GM10847 (cell line): ENCODE measurements around the gene ALDH3B2.

Experiments
- POLR2A ChIP-seq: IDR thresholded peaks from 2 replicates; pipeline ENCODE4 v1.6.1; 2011; ENCODE audit not compliant: insufficient read length; ENCODE audit errors: extremely low read depth

ALDH3B2 gene

DNA sequence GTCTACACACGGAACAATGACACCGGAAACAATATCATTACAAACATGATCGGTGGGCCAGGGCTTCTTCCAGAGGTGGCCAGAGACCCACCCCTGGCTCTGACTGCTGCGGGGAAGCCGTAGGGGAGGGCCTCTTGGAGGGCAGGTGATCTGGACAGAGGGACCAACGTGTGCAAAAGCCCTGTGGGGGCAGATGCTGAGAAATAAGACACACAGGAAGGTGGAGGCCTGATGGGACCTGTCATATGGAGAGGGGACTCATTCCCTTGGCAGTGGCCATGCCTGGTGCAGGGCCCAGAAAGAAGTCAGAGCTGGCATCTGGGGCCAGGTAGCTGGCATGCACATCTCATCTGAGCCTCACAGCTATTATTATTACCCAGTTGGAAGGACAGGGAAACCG, 1.1 kb downstream of the ALDH3B2 start:
- TF ChIP-seq POLR2A: no peak

DNA sequence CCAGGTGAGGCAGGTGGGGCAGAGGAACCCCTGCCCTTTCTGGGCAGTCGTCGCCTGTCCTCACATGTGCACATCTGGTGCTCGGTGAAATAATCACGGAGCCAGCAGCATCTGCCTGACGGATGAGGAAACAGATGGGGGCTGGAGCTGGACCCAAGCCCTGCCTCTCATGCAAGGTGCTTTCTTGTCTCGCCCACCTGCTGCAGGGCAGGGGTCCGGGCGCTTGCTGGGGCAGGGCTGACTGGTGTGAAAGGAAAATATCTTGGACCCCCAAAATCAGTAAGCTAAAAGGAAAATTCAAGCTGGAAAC, 3.3 kb downstream of the ALDH3B2 start:
- no peak for TF ChIP-seq POLR2A

DNA sequence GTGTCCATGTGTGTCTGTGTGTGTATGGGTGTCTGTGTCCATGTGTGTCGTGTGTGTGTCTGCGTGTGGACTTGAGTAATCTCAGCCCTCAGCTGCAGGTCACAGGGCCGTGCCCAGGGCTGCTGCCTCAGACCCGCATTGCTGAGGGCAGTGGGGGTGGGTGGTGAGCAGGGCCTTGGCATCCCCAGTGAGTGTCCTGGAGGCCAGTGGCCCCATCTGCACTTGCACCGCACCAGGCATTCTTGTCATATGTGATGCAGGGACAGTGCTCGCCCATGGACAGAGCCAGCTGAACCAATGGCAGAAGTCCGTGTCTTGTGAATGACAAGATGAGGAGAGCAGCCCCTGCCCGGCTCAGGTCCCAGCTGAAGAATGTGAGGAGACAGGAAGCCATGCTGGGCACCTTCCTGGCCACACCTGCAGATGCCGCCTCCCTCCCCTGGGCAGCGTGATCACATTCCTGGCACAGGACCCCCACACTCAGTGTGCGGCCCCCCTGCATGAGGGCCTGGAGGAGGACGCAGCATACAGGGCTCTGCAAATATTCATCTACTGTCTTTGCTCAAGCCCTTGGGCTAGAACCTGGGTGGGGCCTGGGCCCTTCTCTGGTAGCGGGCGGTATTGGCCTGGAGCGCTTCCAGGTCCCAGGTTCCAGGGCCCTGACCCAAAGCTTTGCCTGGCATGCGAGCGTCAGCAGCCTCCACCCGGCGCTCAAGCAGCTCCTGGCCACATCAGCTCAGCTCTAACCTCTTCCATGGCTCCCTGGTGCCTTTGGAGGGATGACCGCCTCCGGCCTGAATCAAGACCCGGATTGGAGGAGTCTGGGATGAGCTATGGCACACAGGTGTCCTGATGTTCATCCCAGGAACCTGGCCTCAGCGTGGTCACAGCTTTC, 3.9 kb downstream of the ALDH3B2 start:
- TF ChIP-seq POLR2A: no peak

DNA sequence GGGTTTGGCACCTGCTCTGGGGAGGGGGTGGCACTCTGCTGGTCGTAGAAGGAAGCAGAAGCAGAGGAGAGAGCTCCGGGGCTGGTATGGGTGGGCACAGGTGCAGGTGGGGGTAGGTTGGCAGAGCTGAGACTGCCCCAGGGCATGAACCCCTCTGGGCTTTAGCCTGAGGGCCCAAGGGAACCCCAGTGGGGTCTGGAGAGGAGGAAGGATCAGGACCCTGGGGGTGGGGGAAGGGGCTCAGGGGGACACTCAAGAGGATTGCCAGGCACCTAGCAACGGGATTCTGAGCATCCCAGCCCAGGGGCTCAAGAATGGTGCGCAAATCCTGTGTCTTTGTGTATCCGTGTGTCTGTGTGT, 6.3 kb downstream of the ALDH3B2 start:
- TF ChIP-seq POLR2A: no peak

DNA sequence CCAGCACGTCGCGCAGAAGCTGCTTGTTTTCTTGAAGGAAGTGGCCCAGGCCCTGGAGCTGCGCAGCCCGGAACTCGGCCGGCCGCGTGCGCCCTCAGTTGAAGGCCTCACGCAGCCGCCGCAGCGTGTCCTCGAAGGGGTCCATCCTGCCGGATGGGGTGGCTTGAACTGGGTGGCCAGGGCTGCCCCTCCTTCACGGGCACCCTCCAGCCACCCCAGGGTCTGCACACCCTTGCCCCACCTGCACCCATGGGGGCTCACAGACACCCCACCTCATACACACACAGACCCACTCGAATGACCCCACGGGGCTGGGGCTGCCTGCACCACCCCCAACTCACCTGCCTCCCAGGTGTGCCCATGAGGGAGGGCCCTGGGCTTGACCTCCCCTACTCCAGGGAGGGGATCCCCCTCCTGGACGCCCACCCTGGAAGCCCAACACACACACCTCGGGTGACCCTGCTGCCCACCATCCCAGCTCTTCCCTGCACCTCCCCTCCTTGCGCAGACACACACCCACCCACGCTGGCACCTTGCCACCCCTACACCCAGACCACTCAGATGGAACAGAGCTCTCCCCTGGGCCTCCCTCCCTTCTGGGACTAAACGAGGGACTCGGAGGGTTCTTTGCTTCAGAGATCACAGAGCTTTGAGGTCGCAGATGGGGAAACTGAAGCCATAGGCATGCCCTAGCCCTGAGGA, 6.8 kb downstream of the ALDH3B2 start:
- TF ChIP-seq POLR2A: no peak

DNA sequence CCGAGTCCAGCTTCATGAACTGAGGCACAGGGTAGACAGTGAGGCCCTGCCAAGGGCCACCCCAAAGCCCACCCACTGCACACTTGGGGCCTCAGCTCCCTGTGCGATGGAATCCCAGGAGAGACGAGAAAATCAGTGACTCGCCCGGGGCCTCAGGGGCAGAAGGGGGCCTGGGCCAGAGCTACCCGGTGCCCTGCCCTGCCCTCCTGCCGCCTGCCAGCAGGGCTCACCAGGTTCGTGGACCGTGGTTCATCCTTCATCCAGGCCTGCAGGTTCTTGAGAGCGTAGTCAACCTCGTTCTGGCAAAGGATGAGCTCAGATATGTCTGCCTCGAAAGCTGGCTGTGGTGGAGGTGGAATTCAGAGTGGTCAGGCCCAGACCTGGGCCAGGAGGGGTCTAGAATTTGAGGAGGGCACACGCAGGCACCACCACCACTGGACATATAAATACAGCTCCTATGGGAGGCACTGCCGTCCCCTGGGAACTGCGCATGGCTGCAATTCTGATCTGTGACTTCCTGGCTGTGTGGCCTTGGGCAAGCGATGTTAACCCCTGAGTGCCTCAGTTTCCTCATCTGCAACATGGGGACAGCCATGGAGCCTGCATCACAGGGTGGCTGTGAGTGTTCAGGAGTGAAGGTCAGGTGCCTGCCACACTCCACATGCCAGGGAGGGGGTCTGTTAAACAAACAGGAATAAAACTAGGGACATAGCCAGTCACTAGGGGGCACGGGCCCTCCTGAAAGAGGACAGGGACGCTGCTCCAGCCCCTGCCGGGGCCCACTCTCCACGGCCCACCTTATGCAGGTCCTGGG, 7.5 kb downstream of the ALDH3B2 start:
- TF ChIP-seq POLR2A: no peak

DNA sequence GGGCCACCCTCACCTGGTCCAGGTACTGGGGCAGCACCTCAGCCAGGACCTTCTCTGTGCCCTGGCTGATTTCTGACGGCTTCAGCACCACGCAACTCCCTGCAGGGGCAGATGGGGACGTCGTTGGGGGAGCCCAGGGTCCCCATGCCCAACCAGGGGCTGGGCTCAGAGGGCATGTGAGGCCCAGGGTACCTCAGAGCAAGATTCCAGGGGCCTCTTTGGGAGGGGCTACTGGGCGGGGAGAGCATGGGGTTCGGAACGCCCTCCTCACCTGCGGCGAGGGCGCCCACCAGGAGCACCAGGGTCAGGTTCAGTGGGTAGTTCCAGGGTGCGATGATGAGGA, 8.1 kb downstream of the ALDH3B2 start:
- TF ChIP-seq POLR2A: no peak

DNA sequence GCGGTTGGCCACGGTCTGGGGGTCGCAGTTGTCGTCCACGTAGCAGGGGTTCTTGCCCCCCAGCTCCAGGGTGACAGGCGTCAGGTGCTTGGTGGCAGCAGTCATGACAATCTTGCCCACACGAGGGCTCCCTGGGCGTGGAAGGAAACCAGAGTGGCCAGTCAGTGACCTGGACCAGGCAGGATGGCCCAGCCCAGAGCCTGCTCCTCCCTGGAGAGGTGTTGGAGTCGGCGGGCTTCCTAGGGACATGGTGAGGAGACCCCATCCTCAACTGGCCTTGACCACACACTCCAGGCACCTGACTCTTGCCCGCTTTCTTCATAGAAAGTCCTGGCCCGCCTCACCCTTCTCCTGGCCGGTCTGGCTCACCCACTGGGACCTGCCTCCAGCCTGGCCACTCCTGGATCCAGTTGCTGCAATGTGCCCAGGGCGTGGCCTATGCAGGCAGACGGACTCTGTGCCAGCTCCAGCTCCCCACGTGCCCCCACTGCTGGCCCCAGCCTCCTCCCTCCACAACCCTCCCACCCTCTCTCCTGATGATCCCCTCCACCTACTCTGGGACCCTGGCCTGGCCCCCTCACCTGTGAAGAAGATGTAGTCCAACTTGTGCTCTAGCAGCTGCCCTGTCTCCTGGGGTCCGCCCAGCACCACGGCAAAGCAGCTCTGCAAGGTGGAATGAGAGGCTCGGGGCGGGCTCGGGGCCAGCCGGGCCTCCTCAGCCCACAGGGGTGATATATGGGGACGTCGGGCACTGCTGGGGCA, 8.7 kb downstream of the ALDH3B2 start:
- TF ChIP-seq POLR2A: no peak

DNA sequence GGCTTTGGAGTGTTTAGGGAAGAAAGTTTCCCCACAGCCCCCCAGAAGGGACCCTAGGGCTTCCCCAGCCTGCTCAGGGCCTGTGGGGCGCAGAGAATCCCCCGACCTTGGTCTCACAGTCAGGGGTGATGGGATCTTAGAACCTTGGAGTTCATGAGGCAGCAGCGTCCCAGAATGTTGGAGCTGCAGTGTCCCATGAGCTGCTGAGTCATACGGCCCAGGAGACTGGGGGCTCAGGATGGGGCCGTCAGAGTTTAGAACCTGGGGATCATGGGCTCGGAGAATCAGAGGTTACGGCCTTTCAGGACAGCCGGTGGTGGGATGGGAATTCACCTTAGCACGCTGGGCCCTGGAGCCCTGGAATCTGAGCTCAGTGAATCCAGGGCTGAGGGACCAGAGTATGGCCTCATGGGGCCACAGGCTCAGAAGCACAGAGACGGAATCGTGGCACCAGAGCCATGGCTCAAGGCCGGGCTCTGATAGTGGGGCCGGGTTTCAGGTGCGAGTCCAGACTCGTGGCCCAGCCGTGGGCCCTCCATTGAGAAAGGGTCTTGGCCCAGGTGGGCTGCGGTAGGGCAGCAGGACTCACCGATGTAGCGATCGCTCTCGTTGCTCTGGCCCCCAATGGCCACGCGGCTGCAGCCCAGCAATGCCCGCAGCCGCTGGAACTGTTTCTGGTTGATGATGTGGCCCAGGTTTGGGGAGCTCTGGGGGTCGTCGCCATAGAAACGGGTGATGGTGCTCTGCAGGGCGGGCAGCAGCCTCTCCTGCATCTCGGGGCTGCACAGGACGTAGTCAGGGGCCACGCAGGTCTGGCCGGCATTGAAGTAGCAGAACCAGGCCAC, 9.5 kb downstream of the ALDH3B2 start:
- TF ChIP-seq POLR2A: no peak

DNA sequence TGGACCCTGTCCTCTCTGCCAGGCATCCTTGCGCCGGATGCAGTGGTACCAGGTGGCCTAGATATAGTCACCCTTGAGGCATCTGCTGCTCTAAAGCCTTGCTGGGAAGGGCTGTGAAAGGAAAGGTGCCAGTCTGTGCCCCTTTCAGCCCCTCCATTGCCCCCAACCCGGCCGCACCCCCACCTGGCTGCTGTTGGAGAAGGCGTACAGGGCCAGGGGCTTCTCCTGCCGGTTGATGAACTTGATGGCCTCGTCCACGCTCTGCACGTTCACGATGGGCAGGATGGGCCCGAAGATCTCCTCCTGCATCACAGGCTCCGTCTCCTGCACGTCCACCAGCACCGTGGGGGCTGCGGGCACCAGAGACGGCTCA, 10.2 kb downstream of the ALDH3B2 start:
- TF ChIP-seq POLR2A: no peak

DNA sequence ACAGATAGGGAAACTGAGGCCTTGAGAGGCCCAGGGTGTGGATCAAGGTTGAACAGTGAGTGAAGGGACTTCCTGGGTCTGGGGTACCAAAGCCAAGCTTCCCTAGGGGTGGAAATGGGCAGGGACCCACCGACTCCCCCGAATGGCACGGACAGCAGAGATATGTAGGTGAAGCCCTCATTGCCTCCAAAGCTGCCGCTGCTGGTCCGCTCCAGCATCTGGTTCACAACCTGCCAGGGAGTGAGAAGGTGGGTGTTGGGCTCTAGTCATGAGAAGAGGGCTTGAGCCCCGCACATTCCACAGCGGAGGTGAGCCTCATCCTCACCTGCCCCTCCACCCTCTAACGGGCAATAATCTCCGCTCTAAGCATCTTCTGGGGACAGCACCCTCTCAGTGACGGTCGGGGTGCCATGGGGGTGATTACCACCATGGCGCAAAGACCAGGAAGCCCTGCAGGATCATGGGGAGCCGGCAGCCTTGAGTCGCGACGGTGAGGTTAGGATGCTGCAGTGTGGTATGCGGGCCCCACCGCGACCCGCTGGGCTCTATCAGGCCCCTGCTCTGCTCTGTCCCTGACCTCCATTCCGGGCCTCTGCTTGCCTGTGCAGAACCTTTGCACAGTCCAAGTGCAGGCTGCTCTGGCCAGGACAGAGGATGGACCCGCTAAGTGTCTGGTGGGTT, 10.8 kb downstream of the ALDH3B2 start:
- TF ChIP-seq POLR2A: no peak

DNA sequence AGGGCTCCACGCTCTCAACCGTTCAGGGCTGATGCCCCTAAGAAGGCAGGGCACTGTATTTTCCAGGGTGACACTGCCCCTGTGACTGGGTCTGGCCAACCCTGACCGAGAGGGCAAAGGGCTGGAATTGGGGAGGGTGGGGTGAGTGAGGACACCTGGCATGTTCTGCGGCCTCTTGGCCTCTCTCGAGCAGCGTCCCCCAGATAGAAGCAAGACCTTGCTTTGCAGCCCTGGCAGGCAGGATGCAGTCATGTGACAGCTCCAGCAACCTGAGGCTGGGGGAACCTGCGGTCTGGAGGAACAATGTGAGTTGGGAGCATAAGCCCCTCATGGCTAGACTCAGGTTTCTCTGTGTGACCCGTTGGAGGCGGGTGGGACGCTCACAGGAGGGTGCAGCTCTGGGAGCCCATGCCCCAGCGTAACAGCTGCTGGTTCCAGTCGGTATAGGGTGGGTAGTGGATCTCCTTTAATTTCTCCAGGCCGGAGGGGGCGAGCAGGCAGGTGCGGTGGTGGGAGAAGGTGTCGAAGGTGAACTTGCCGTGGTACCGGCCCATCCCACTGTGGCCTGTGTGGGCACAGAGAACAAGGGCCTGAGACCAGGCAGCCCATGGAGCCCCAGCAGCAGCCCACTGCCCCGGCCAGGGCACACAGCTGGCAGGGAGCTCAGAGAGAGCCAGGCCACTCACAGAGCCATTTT, 11.4 kb downstream of the ALDH3B2 start:
- TF ChIP-seq POLR2A: no peak

DNA sequence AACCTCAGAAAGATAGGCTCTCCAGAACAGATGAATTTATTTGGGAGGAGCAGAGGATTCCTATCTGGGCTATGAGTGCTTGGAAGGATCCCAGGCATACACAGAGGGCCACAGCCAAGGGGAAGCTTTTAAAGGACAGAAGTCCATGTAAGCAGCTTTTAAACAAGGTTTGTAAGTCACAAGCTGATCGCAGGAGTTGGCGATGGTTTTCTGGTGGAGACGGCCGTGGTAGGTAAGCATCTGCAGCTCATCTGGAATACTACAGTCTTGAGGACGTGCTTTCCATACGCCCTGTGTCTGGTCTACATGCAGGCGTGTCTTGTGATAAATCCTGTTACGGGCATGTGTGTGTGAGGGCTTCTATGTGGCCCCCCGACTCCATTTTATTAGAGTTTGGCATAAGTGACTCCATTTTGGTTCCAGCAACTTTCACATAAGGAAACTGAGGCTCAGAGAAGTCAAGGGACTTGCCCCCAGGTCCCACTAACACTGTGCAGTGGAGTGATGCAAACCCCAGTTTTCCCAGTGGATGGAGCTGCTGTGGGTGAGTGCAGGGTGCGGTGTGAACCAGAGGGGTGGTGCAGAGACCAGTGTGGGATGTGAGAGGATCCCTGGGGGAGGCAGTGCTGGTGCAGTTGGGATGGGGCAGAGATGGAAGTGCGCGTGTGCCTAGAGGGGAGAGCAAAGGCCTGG, 12.1 kb downstream of the ALDH3B2 start:
- no peak for TF ChIP-seq POLR2A

DNA sequence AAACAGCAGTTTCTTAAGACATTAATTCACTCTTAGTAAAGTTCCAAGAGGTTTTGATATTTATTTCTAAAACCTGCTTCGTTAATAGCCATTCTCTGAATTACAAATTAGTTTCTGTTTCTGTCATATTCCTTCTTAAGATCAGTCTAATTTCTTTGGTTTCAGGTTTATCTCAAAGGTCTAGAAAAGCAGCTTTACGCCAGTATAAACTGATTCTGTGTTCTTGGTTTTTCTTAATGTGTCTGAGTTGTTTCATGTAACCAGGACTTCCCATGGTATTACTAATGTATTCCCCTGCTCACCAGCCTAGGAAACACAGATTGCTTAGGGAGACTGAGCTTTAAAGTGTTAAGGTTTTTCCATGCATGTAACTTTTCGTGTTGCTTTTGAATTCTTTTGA, 17.1 kb downstream of the ALDH3B2 start:
- no peak for TF ChIP-seq POLR2A
